SK-N-SH treated with all-trans-retinoic acid at 6 μM for 48 hours (cell line): ENCODE results near the gene SLC25A41.

Experiments used
- BACH2 ChIP-seq: fragments of 250-450 bp; sonication (Bioruptor Pico); IDR thresholded peaks from 2 replicates; pipeline ENCODE4 v1.9.0; 2021; ENCODE audit warnings: mild to moderate bottlenecking, borderline replicate concordance
- ISL1 ChIP-seq: fragments of 250-450 bp; sonication (Bioruptor Pico); IDR thresholded peaks from 2 replicates; pipeline ENCODE4 v2.1.2; 2022; ENCODE audit warnings: mild to moderate bottlenecking, moderate library complexity
- PATZ1 ChIP-seq: fragments of 250-450 bp; sonication (Bioruptor Pico); IDR thresholded peaks from 2 replicates; pipeline ENCODE4 v1.8.0; 2020; ENCODE audit warnings: mild to moderate bottlenecking, moderate library complexity, borderline replicate concordance
- TSHZ2 ChIP-seq: fragments of 250-450 bp; sonication (Bioruptor Pico); IDR thresholded peaks from 2 replicates; pipeline ENCODE4 v1.5.0; 2020; ENCODE audit warnings: mild to moderate bottlenecking, moderate library complexity
- ZFP3 ChIP-seq: fragments of 250-450 bp; sonication (Bioruptor Pico); IDR thresholded peaks from 2 replicates; pipeline ENCODE4 v1.5.0; 2020; ENCODE audit warnings: mild to moderate bottlenecking, moderate library complexity
- ZNF70 ChIP-seq: fragments of 450-650 bp; formaldehyde crosslinking; IDR thresholded peaks from 2 replicates; pipeline ENCODE4 v1.5.0; 2020; ENCODE audit warnings: mild to moderate bottlenecking, moderate library complexity

- TF ChIP-seq ZFP3 (CRISPR knock-in tag) (no peak), ISL1 (CRISPR knock-in tag) (no peak), PATZ1 (CRISPR knock-in tag) (no peak), ZNF70 (CRISPR knock-in tag) (no peak), TSHZ2 (no peak), BACH2 (CRISPR knock-in tag) (no peak)
Observed at GRCh38 chr19:6413721-6414643, 19.6 kb downstream of the SLC25A41 start.
